ENCODE data around the gene PIMREG. TPM values are rescaled to one million over a fixed set of nuclear protein-coding genes. Genes with fewer than 3 reads are reported as not detected.

The PIMREG gene
- total RNA-seq, 2 donors from 2014 or later = 4.3 to 26.0 TPM

- TF ChIP-seq CTCF (IDR thresholded peaks at IDR 0.05) = no peak
- no peak for DNase-seq
- H3K36me3 ChIP-seq = no peaks in the 10 kb centered on the region
- no peaks in the 10 kb centered on the region for H3K4me1 ChIP-seq
- intact Hi-C loops (cut with DNase I) = no loop called here
- H3K27ac ChIP-seq = no peak overlapping the region
- H3K27me3 ChIP-seq = no peaks in the 10 kb centered on the region
- no peaks in the 10 kb centered on the region for H3K9me3 ChIP-seq
- H3K4me3 ChIP-seq = no peak overlapping the region
- no peak overlapping the region for H3K9ac ChIP-seq (ENCODE audit: low read depth in 2 of 2, low read length in 2 of 2)
Measured at GRCh38 chr17:6468051-6468790, 24.0 kb downstream of the PIMREG start.

- no peaks in the 10 kb centered on the region for H3K9me3 ChIP-seq
- intact Hi-C loops (cut with DNase I) = loop anchor here (5.0 to 10.0 kb wide), 2 partner anchors 95 to 177 kb away; no protein-coding TSS in a partner anchor
- no peak for DNase-seq
- H3K36me3 ChIP-seq = no peaks in the 10 kb centered on the region
- H3K4me1 ChIP-seq = no peaks in the 10 kb centered on the region
- no peak overlapping the region for H3K9ac ChIP-seq (ENCODE audit: low read depth in 2 of 2, low read length in 2 of 2)
- H3K4me3 ChIP-seq = no peak overlapping the region
- H3K27me3 ChIP-seq = no peaks in the 10 kb centered on the region
- H3K27ac ChIP-seq = no peak overlapping the region
- no peak for TF ChIP-seq CTCF (IDR thresholded peaks at IDR 0.05)
Measured at GRCh38 chr17:6470146-6470718, 26.0 kb downstream of the PIMREG start.

- DNase-seq = no peak
- intact Hi-C loops (cut with DNase I) = loop anchor here (5.0 to 10.0 kb wide), 2 partner anchors 94 to 176 kb away; no protein-coding TSS in a partner anchor
Measured at GRCh38 chr17:6470751-6471521, 26.7 kb downstream of the PIMREG start.

GRCh38 chr17:6471531-6472465 is 27.5 kb downstream of the PIMREG start:
- intact Hi-C loops (cut with DNase I) = loop anchor here (5.0 to 10.0 kb wide), 2 partner anchors 93 to 176 kb away; no protein-coding TSS in a partner anchor
- no peaks in the 10 kb centered on the region for H3K36me3 ChIP-seq
- H3K9ac ChIP-seq (ENCODE audit: low read depth in 2 of 2, low read length in 2 of 2) = no peak overlapping the region
- no peak overlapping the region for H3K27ac ChIP-seq
- H3K27me3 ChIP-seq = no peaks in the 10 kb centered on the region
- no peaks in the 10 kb centered on the region for H3K9me3 ChIP-seq
- no peak overlapping the region for H3K4me3 ChIP-seq
- no peaks in the 10 kb centered on the region for H3K4me1 ChIP-seq
- DNase-seq = no peak
- no peak for TF ChIP-seq CTCF (IDR thresholded peaks at IDR 0.05)

More at GRCh38 chr17:6470751-6471521, 26.7 kb downstream of the PIMREG start:
- Histone ChIP-seq H3K9ac (ENCODE audit: low read depth in 2 of 2, low read length in 2 of 2) (no peak overlapping the region), H3K4me1 (no peaks in the 10 kb centered on the region), H3K9me3 (no peaks in the 10 kb centered on the region), H3K36me3 (no peaks in the 10 kb centered on the region), H3K27ac (no peak overlapping the region), H3K27me3 (no peaks in the 10 kb centered on the region), H3K4me3 (no peak overlapping the region)
- no peak for TF ChIP-seq CTCF (IDR thresholded peaks at IDR 0.05)
